GM21619 (cell line): ENCODE data around the gene JAGN1.
"Not testable (repeated sequence)": the region's sequence is repeated elsewhere in the genome, so short reads cannot be mapped to it uniquely, and the experiment has no call there.

Experiments used
- ATAC-seq: cut with Tn5 transposase; IDR thresholded peaks from one replicate; pipeline ENCODE4 v1.9.1; 2021; ENCODE audit not compliant: unreplicated experiment

JAGN1 gene

GRCh38 chr3:9890249-9891071 is at the start of gene JAGN1:
Gene JAGN1 (plus strand): TSS chr3:9890610. CDS start chr3:9890723, 113 bp downstream.
- peak; percentile 76 for ATAC-seq

- ATAC-seq = no peak
Measured at GRCh38 chr3:9841015-9841414, 49.4 kb upstream of the JAGN1 start.

GRCh38 chr3:9843715-9844438 is 46.5 kb upstream of the JAGN1 start, which contains the start of gene RPUSD3:
Gene RPUSD3 (minus strand): TSS chr3:9844008. CDS start chr3:9843990, 18 bp downstream.
- peak; percentile 98 for ATAC-seq

DNA sequence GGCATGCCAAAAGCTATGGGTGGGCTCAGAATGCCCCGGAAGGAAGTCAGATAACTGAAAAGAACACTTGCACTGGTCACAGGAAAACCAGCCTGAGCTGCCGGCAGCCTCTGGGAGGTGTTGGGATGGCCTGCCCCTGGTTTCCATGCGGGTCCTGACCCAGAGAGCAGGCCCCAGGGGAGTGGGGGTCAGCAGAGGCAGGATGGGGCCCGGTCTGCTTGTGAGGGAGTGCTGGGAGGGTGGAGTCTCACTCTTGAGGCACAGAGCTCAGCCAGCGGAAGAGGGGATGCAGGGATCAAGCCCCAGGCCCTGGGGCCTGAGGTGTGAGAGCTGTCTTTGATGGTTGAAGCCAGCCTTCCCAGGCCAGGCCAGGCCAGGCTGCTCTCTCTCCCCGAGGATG is 44.2 kb upstream of the JAGN1 start:
- no peak for ATAC-seq

- ATAC-seq = no peak
Measured at GRCh38 chr3:9846931-9847488, 43.4 kb upstream of the JAGN1 start.

DNA sequence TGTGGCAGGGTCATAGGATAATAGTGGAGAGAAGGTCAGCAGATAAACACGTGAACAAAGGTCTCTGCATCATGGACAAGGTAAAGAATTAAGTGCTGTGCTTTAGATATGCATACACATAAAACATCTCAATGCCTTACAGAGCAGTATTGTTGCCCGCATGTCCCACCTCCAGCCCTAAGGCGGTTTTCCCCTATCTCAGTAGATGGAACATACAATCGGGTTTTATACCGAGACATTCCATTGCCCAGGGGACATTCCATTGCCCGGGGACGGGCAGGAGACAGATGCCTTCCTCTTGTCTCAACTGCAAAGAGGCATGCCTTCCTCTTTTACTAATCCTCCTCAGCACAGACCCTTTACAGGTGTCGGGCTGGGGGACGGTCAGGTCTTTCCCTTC is 42.5 kb upstream of the JAGN1 start:
- not testable (repeated sequence) for ATAC-seq

GRCh38 chr3:9848860-9849259 is 41.5 kb upstream of the JAGN1 start:
- not testable (repeated sequence) for ATAC-seq

- ATAC-seq = not testable (repeated sequence)
Measured at GRCh38 chr3:9851383-9851782, 39.0 kb upstream of the JAGN1 start.

GRCh38 chr3:9851926-9852325 is 38.5 kb upstream of the JAGN1 start:
- ATAC-seq = not testable (repeated sequence)

GRCh38 chr3:9852528-9852927 is 37.9 kb upstream of the JAGN1 start:
- ATAC-seq = no peak

GRCh38 chr3:9854291-9854940 is 36.0 kb upstream of the JAGN1 start:
- ATAC-seq = not testable (repeated sequence)

DNA sequence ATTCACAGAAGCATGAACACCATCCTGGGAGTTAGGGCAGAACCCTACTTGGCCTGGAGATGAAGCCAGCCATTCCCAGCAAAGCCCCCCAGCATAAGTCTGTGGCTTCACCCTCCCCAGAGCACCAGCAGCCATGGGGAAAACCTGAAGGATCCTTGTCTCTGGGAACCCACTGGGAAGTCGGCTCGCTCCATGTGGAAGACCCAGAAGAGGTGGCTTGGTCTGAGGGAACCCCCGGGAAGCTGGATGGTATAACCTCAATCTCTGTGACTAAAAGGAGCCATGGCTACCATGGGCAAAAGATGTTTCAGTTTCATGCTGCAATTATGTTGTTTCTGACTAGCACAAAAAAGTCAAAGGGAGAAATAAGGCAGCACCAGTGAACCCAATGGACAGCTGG is 34.8 kb upstream of the JAGN1 start:
- ATAC-seq = no peak

DNA sequence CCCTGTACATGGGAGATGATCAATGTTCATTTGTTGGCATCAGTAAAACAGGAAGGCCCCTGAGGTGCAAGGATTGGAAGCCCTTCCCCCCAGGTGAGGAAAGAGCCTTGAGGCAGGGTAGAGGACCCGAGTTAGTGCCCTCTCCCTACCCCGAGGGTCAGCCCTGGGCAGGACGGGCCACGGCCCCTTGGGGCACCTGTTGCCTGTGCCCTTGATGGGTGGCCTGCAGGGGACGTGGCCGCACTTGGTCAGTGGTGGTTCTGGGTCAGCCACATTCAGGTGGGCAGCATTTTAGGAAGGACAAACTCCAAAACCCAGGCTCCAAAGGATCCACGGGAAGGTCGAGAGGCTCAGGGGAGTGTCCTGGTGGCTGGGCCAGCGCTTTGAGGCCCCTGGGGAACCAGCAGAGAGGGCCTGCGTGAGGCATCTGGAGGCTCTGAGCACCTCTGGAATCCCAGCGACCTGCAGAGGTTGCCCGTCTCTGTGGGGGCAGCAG is 30.8 kb upstream of the JAGN1 start:
- no peak for ATAC-seq

DNA sequence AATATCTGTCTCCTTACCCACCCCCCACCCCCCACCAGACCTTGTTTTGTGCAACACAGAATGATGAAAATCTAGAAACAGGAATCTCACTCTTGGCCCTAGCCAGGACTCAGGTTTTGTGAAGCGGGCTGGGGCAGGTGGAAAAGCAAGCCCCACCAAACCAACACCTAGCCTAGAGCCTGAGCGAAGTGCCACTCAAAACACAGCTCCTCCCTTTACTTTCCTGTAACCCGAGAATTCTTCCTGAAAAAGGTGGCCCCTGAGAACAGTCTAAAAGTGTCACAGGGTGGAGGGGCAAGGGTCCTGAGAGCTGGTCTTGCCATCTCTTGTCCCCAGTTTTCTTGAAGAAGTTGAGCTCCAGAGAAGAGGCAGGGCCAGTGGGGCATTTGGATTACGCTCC is 29.2 kb upstream of the JAGN1 start:
- no peak for ATAC-seq

DNA sequence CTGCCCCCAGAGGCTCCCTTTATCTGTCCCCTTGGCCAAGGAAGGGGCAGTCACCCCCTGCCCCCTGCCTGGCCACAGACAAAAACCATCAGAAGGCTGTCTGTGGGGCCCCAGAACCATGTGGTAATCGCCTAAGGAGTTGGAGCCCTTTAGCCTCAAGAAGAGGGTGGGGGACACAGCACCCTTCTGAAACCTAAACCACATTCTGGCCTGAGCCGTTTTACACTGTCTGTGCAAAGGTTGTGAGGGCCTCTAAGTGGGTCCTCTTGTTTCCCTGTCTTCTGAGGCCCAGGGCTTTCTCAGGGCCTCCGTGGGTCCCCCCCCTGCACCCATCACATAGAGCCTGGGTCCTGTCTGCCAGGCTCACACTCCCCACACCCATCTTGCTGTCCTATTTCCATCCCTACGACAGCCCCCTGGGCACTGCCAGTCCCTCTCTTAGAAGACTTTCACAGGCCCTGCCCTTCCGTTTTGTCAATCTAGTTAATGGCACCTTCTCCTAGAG is 28.7 kb upstream of the JAGN1 start:
- ATAC-seq = no peak

GRCh38 chr3:9862391-9863057 is 27.9 kb upstream of the JAGN1 start:
- ATAC-seq = no peak

DNA sequence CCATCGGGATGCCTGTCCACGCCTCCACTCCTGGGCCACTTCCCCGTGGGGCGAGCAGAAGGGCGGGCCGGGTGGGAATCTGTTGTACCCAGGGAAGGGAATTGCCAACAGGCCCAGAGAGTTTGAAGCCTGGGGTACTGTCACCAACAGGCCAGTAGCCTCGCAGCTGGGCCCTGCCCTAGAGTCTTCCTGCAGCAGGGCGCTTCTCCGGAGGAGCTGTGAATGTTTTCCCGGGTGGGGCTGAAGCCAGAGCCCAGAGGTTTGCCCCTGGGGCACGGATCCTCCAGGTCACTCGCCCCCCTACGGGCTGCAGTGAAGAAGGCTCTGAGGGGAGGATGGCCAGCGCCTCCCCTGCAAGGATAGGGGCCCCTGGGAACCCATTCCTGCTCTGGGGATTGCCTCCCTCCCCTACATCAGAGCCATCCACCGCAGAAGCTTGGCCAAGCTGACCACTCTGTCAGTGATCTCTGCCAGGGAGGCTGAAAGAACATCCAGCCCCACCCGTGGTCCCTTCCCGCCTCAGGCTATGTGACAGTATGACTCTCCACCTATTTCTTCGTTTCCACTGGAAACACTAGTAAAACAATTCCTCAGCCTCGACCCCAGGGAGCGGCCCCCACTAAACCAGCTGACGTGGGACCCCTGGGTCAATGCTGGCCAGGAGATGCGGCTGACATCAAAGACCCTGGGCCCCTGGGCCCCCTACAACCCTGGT is 27.2 kb upstream of the JAGN1 start:
- no peak for ATAC-seq

DNA sequence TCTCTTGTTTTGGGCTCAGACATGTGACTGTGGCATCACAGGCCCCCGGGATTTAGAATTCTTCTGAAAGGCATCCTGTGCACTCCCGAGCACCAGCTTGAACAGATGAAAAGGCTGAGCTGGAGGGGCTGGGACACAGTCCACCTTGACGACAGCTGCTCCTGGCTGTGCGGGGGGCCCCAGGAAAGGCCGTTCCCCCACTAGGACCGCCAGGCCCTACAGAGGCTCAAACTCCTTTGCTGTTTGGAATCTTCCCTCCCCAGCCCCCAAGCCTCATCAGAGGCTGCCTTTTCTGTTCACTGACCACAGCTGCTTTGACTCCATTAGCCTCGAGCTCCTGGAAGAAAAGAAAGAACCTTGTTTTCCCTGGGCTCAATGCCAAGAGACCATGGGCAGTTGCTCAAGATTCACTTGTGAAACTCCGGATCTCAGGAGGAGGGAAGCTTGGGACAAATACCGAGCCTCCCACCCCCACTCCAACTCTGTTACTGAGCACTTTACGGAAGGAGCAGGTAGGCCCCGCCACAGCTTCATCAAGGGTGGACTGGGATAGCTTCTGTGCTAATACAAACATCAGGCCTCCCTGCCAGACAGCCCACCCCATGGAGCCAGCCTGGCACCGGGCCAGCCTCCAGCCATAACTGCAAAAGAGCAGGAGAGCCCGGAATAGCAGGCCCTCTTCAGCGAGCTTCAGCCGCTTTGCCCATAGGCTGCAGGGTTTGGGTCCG is 26.0 kb upstream of the JAGN1 start:
- ATAC-seq = no peak

DNA sequence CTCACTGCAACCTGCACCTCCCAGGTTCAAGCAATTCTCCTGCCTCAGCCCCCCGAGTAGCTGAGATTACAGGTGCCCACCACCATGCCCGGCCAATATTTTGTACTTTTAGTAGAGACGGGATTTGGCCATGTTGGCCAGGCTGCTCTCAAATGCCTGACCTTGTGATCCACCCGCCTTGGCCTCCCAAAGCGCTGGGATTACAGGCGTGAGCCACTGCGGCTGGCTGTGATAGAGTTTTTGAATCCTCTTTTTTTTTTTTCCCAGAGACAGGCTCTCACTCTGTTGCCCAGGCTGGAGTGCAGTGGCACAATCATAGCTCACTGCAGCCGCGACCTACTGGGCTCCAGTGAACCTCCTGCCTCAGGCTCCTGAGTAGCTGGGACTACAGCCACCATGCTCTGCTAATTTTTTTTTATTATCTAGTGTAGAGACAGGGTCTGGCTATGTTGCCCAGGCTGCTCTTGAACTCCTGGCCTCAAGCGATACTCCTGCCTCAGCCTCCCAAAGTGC is 25.2 kb upstream of the JAGN1 start:
- ATAC-seq = not testable (repeated sequence)
